ENCODE results near the gene EIF3J. TPM values are rescaled to one million over a fixed set of nuclear protein-coding genes. Genes with fewer than 3 reads are reported as not detected.

Gene EIF3J, protein sequence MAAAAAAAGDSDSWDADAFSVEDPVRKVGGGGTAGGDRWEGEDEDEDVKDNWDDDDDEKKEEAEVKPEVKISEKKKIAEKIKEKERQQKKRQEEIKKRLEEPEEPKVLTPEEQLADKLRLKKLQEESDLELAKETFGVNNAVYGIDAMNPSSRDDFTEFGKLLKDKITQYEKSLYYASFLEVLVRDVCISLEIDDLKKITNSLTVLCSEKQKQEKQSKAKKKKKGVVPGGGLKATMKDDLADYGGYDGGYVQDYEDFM
- 100 to 1,000 TPM in 1 of 4 donors, 10 to 100 TPM in 3; 49.3 to 115 (median 54.5) TPM for total RNA-seq

DNA sequence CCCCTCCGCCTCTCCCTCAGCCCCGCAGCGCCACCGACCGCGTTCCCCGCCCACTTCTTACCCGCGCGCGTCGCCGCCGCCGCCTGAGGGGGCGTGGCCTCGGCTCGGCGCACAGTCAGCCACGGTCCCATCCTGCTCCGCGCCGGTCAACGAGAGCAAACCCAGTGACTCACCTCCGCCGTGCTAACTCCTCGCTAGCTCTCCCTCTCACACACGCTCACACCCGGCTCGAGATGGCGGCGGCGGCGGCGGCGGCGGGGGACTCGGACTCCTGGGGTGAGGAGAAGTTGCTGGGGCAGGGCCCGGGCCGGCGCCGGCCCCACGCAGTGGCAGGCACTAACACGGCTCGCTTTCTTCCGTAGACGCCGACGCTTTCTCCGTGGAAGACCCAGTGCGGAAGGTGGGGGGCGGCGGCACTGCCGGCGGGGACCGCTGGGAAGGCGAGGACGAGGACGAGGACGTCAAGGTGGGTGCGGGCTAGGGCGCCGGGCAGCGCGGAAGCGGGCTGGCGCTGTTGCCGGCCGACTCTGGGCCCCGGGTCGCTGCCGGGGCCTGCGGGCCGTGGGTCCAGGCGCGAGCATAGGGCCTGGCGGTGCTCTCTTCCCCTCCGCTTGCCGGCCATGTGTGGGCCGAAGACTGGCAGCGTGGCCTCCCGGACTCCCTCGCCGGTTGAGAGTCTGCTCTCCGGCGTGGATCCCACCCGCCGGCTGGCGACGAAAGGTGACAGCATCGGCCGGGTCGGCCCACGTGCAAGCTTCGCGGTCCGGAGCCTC, at the start of gene EIF3J:
Gene EIF3J (plus strand): TSS at position 186 of the 773 bp plus-strand sequence. CDS start 48 bp downstream, at position 234.
- TF ChIP-seq, protein P1, sequence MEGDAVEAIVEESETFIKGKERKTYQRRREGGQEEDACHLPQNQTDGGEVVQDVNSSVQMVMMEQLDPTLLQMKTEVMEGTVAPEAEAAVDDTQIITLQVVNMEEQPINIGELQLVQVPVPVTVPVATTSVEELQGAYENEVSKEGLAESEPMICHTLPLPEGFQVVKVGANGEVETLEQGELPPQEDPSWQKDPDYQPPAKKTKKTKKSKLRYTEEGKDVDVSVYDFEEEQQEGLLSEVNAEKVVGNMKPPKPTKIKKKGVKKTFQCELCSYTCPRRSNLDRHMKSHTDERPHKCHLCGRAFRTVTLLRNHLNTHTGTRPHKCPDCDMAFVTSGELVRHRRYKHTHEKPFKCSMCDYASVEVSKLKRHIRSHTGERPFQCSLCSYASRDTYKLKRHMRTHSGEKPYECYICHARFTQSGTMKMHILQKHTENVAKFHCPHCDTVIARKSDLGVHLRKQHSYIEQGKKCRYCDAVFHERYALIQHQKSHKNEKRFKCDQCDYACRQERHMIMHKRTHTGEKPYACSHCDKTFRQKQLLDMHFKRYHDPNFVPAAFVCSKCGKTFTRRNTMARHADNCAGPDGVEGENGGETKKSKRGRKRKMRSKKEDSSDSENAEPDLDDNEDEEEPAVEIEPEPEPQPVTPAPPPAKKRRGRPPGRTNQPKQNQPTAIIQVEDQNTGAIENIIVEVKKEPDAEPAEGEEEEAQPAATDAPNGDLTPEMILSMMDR (IDR thresholded peaks at IDR 0.05; ENCODE audit: low read depth) = no peak

DNA sequence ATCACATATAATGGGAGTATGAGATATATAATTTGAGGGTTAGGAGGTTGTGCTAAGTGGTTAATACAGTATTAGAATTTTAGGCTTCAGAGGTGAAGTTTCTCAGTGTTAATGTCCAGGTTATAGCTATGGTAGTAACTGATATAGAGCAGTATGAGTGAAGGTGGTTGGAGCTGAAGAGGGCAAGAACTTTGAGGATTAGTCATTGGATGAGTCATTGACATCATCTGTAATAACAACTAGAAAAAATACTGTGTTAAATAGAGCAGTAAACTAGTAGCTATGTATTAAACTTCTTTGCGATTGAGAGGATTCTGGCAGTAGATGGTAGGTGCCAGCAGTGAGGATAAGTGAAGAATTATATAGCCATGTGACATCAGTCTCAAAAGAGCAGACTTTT, 47.5 kb upstream of the EIF3J start:
- TF ChIP-seq, protein P1 (IDR thresholded peaks at IDR 0.05; ENCODE audit: low read depth) = no peak

- TF ChIP-seq, protein P1 (IDR thresholded peaks at IDR 0.05; ENCODE audit: low read depth) = no peak
Observed at GRCh38 chr15:44490622-44491021, 46.3 kb upstream of the EIF3J start.

DNA sequence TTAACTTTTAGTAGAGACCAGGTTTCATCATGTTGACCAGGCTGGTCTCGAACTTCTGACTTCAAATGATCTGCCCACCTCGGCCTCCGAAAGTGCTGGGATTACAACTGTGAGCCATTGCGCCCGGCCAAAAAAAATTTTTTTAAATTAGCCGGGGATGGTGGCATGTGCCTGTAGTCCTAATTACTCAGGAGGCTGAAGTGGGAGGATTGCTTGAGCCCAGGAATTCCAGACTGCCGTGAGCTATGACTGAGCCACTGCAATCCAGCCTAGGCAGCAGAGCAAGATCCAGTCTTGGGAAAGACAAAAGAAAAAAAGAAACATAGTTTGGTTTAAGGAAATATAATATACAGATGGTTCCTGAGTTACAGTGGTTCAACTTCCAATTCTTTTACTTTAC, 44.9 kb upstream of the EIF3J start:
- TF ChIP-seq, protein P1 (IDR thresholded peaks at IDR 0.05; ENCODE audit: low read depth) = no peak

GRCh38 chr15:44492672-44493071, 44.3 kb upstream of the EIF3J start:
- TF ChIP-seq, protein P1 (IDR thresholded peaks at IDR 0.05; ENCODE audit: low read depth) = no peak

GRCh38 chr15:44495562-44495961, 41.4 kb upstream of the EIF3J start:
- TF ChIP-seq, protein P1 (IDR thresholded peaks at IDR 0.05; ENCODE audit: low read depth) = no peak

GRCh38 chr15:44500555-44500954, 36.4 kb upstream of the EIF3J start:
- TF ChIP-seq, protein P1 (IDR thresholded peaks at IDR 0.05; ENCODE audit: low read depth) = no peak

Data from subcutaneous adipose tissue (tissue), 4 donors.